ENCODE results near the gene ASPRV1.

Gene ASPRV1

DNA sequence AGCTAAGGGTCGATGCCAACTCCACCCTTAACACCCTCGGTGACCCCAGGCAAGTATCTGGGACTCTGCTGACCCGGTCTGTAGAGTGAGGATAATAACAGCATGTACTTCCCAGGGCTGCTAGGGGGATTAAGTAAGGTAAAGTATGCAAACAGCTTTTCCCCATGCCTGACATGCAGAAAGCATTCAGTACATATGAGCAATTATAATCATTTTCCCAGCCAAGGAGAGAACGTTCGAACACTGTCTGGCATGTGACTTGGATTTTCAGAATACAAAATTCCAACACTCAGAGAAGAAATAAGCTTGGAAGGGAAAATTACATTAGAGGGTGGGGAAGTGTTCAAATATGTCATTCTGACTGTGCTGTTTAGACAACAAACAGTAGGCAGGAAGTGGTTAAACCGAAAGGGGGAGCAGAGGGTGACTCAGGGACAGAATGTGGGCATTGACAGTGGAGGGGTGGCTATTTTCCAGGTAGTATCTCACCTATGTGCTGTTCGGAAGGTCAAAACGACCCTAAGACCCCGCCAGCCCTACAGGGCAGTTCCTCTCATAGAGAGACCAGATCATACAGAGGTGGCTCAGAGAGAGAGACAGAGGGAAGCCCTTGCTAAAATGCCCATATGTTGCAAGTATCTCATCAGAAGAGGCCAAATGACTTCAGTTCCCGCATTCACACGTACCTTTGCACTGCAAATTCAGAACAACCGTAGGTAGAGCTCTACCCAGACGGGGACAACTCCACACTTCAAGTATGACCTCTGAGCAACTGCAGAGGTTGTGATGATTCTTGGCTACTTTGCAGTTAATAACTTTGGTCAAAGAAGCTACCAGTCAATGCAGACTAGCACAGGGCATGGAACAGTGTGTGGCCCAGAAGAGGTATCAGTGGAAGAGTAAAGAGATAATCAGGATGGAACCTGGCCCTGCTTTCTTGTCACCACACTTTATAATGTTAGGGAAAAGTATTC is 14.8 kb downstream of the ASPRV1 start:
- TF ChIP-seq TAF1 (IDR thresholded peaks at IDR 0.05; ENCODE audit: borderline replicate concordance, insufficient read depth, low read length) (no peak), FOXP2 (optimal IDR thresholded peaks at IDR 0.05; ENCODE audit: borderline replicate concordance, extremely low read depth, extremely low read length, insufficient read depth) (no peak), POLR2AphosphoS5 (IDR thresholded peaks at IDR 0.05; ENCODE audit: low read depth, low read length) (no peak)

DNA sequence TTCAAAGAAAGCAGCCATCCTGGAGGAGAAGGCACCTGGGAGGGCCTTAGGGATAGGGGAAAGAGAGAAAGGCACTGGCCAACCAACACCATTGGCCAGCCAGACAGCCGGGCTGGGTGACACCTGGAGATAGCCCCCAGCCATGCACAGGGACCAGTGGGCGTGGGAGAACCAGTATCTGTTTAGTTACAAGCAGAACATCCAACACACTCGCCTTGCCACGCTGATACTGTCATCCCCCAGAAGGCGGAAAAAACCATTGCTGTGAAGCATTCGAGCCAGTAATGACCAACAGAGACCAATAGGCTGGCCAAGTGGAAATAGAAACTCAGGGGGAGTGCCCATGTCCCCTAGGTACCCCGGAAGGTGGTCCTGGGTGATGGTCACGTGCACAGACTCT is 15.5 kb downstream of the ASPRV1 start:
- TF ChIP-seq, protein P1, sequence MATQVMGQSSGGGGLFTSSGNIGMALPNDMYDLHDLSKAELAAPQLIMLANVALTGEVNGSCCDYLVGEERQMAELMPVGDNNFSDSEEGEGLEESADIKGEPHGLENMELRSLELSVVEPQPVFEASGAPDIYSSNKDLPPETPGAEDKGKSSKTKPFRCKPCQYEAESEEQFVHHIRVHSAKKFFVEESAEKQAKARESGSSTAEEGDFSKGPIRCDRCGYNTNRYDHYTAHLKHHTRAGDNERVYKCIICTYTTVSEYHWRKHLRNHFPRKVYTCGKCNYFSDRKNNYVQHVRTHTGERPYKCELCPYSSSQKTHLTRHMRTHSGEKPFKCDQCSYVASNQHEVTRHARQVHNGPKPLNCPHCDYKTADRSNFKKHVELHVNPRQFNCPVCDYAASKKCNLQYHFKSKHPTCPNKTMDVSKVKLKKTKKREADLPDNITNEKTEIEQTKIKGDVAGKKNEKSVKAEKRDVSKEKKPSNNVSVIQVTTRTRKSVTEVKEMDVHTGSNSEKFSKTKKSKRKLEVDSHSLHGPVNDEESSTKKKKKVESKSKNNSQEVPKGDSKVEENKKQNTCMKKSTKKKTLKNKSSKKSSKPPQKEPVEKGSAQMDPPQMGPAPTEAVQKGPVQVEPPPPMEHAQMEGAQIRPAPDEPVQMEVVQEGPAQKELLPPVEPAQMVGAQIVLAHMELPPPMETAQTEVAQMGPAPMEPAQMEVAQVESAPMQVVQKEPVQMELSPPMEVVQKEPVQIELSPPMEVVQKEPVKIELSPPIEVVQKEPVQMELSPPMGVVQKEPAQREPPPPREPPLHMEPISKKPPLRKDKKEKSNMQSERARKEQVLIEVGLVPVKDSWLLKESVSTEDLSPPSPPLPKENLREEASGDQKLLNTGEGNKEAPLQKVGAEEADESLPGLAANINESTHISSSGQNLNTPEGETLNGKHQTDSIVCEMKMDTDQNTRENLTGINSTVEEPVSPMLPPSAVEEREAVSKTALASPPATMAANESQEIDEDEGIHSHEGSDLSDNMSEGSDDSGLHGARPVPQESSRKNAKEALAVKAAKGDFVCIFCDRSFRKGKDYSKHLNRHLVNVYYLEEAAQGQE (IDR thresholded peaks at IDR 0.05; ENCODE audit: insufficient read depth in 1 of 2, low read depth in 2 of 2, low read length in 2 of 2), result no peak
- TF ChIP-seq FOXP2 (optimal IDR thresholded peaks at IDR 0.05; ENCODE audit: borderline replicate concordance, extremely low read depth, extremely low read length, insufficient read depth) (no peak), POLR2AphosphoS5 (IDR thresholded peaks at IDR 0.05; ENCODE audit: low read depth, low read length) (no peak)

DNA sequence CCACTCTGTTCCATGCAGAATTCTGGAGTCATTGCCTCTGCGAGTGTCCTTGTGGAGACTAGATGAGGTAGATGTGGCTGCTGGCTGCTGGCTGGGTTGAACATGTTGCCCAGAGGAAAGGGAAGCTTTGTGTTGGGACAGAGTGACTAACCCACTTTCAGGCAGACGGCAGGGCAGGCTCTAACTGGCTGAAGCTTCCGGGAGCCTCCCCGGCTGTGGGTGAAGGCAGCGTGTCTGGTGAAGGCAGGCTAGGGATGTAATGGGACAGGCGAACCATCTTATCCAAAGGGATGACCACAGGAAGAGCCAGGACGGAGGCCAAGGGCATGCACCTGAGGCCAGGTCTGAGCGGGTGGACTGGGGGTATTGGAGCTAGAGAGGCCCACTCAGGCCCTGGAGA is 16.0 kb downstream of the ASPRV1 start:
- TF ChIP-seq SIN3A (IDR thresholded peaks at IDR 0.05; ENCODE audit: borderline replicate concordance, insufficient read depth, low read length), result no peak
- no peak for TF ChIP-seq TAF1 (IDR thresholded peaks at IDR 0.05; ENCODE audit: borderline replicate concordance, insufficient read depth, low read length)
- no peak for TF ChIP-seq FOXP2 (optimal IDR thresholded peaks at IDR 0.05; ENCODE audit: borderline replicate concordance, extremely low read depth, extremely low read length, insufficient read depth)
- TF ChIP-seq POLR2AphosphoS5 (IDR thresholded peaks at IDR 0.05; ENCODE audit: low read depth, low read length), result no peak
- TF ChIP-seq, protein P1 (IDR thresholded peaks at IDR 0.05; ENCODE audit: insufficient read depth in 1 of 2, low read depth in 2 of 2, low read length in 2 of 2), result no peak

DNA sequence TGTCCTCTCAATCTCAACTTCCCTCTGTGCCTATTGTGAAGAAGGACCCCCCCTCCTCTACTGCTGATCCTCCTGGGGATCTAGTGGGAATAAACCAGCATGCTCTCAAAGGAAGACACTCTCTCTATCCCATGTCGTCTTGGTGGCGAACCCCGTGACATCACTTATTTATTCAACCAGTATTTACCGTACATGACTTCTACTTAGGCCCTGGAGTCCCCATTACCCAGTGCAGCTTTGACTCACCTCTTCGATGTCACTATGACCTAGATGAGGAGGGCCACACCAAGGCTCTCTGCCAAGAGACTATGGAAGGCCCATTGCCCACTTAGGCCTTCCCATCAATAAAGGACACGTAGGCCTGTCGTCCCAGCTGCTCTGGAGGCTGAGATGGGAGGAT is 16.7 kb downstream of the ASPRV1 start:
- TF ChIP-seq FOXP2 (optimal IDR thresholded peaks at IDR 0.05; ENCODE audit: borderline replicate concordance, extremely low read depth, extremely low read length, insufficient read depth) (no peak), POLR2AphosphoS5 (IDR thresholded peaks at IDR 0.05; ENCODE audit: low read depth, low read length) (no peak), SIN3A (IDR thresholded peaks at IDR 0.05; ENCODE audit: borderline replicate concordance, insufficient read depth, low read length) (no peak), TAF1 (IDR thresholded peaks at IDR 0.05; ENCODE audit: borderline replicate concordance, insufficient read depth, low read length) (no peak)
- TF ChIP-seq, protein P1 (IDR thresholded peaks at IDR 0.05; ENCODE audit: insufficient read depth in 1 of 2, low read depth in 2 of 2, low read length in 2 of 2), result no peak

DNA sequence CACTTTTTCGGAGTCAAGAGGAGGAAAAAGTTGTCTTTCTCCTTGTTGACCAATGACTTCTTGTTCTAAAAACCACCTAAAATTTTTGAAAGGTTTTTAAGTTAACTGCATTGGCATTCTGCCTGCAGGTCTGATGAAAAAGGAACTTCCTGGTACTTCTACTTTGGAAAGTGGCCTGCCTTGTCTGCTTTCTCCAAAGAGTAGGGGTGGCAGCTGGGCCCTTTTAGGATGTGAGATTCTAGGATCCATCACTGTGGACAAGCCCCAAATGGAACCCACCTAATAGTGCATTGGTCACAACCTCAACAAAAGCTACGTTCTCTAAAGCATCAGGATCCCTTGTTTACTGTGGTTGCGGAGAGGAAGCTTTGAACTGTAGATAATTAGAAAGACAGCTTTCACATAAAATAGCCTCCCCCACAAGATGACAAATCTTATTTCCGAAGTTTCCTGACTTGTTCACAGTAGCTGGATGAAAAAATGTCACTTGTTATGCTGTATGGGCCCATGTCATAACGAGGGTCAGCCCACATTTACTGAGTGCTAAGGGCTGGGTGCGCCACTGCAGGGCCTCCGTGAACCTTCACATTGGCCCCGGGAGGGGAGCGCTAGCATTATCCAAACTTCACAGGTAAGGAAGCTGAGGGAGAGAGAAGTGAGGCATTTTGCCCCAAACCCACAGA is 17.4 kb downstream of the ASPRV1 start:
- TF ChIP-seq TAF1 (IDR thresholded peaks at IDR 0.05; ENCODE audit: borderline replicate concordance, insufficient read depth, low read length) (no peak), POLR2AphosphoS5 (IDR thresholded peaks at IDR 0.05; ENCODE audit: low read depth, low read length) (no peak), SIN3A (IDR thresholded peaks at IDR 0.05; ENCODE audit: borderline replicate concordance, insufficient read depth, low read length) (no peak), FOXP2 (optimal IDR thresholded peaks at IDR 0.05; ENCODE audit: borderline replicate concordance, extremely low read depth, extremely low read length, insufficient read depth) (no peak)
- TF ChIP-seq, protein P1 (IDR thresholded peaks at IDR 0.05; ENCODE audit: insufficient read depth in 1 of 2, low read depth in 2 of 2, low read length in 2 of 2), result no peak

Measured in PFSK-1 (cell line).